HG03064 (cell line): Measurements from ENCODE around the gene NHERF1.
A peak's percentile ranks its signal among the peaks of the same experiment; 100 is the strongest.

ENCODE experiments used
- ATAC-seq: cut with Tn5 transposase; IDR thresholded peaks from one replicate; pipeline ENCODE4 v1.9.1; 2021; ENCODE audit warnings: low read depth; ENCODE audit not compliant: unreplicated experiment

Gene NHERF1

GRCh38 chr17:74732042-74732867, 16.2 kb upstream of the NHERF1 start:
- no peak for ATAC-seq

GRCh38 chr17:74733365-74734122, 14.9 kb upstream of the NHERF1 start:
- no peak for ATAC-seq

GRCh38 chr17:74734256-74734655, 14.2 kb upstream of the NHERF1 start:
- ATAC-seq = no peak

- ATAC-seq = no peak
These were observed 11.7 kb upstream of the NHERF1 start, which contains the start of gene RAB37 for GRCh38 chr17:74736513-74737298. Gene RAB37, plus strand, starts transcription at chr17:74737256. Its CDS starts 17 bp downstream, at chr17:74737273.

- ATAC-seq = no peak
These were observed 11.0 kb upstream of the NHERF1 start for GRCh38 chr17:74737299-74738050.

- peak; percentile 55 for ATAC-seq
These were observed 10.1 kb upstream of the NHERF1 start for GRCh38 chr17:74738051-74738996.

- ATAC-seq = no peak
These were observed 9.1 kb upstream of the NHERF1 start for GRCh38 chr17:74739227-74739831.

- ATAC-seq = no peak
These were observed 8.3 kb upstream of the NHERF1 start for GRCh38 chr17:74740173-74740572.

- ATAC-seq = no peak
These were observed 7.6 kb upstream of the NHERF1 start for GRCh38 chr17:74740641-74741387.

GRCh38 chr17:74742153-74742515, 6.3 kb upstream of the NHERF1 start:
- no peak for ATAC-seq

GRCh38 chr17:74742978-74743545, 5.4 kb upstream of the NHERF1 start:
- ATAC-seq = no peak

- ATAC-seq = no peak
These were observed 4.7 kb upstream of the NHERF1 start for GRCh38 chr17:74743755-74744154.

GRCh38 chr17:74744349-74744713, 4.1 kb upstream of the NHERF1 start:
- no peak for ATAC-seq

- ATAC-seq = no peak
These were observed 3.5 kb upstream of the NHERF1 start for GRCh38 chr17:74744714-74745547.

GRCh38 chr17:74745548-74746177, 2.8 kb upstream of the NHERF1 start:
- no peak for ATAC-seq

GRCh38 chr17:74746376-74746775, 2.1 kb upstream of the NHERF1 start:
- no peak for ATAC-seq

GRCh38 chr17:74746922-74747321, 1.5 kb upstream of the NHERF1 start:
- no peak for ATAC-seq
